OCI-LY7 (cell line): ENCODE results near the gene SP100. TPM values are rescaled to one million over a fixed set of nuclear protein-coding genes. Genes with fewer than 3 reads are reported as not detected.
"Not testable (repeated sequence)": the region's sequence is repeated elsewhere in the genome, so short reads cannot be mapped to it uniquely, and the experiment has no call there.

ENCODE experiments used
- BruUV-seq: library from RNA; stranded (reverse); fragments of 400-500 nt; replicated peaks from 2 replicates; lab custom pipeline; 2021; lab: Mats Ljungman, UMichigan
- CTCF ChIA-PET: fragments of 300-600 bp; sonication (Branson Sonifier 250); formaldehyde crosslinking; loops from one replicate; lab custom pipeline; 2022; ENCODE audit warnings: antibody characterized with exemption; ENCODE audit not compliant: unreplicated experiment; lab: Charles Lee
- POLR2A ChIA-PET: fragments of 300-600 bp; sonication (Branson Sonifier 250); formaldehyde crosslinking; loops from one replicate; lab custom pipeline; 2022; ENCODE audit warnings: antibody characterized with exemption; lab: Charles Lee
- DNase-seq: peaks from one replicate; pipeline ENCODE4 v3.0.0-alpha.2; 2015; ENCODE audit warnings: low spot score
- H2AFZ ChIP-seq: fragments of 200-600 bp; sonication (generic), shearing (Covaris generic); 2 replicates; pipeline ENCODE4 v1.6.1; 2014; ENCODE audit warnings: mild to moderate bottlenecking, antibody characterized with exemption, low read length, moderate library complexity
- H3K27ac ChIP-seq: fragments of 200-600 bp; sonication (generic); 2 replicates; pipeline ENCODE4 v1.5.1; 2014; ENCODE audit warnings: mixed run types, low read depth, mild to moderate bottlenecking, moderate library complexity, low read length, inconsistent platforms; ENCODE audit not compliant: poor library complexity, severe bottlenecking
- H3K36me3 ChIP-seq: fragments of 200-600 bp; sonication (generic); 2 replicates; pipeline ENCODE4 v1.6.1; 2014; ENCODE audit warnings: mild to moderate bottlenecking, antibody characterized with exemption, low read length, moderate library complexity, mixed read lengths; ENCODE audit not compliant: insufficient read depth
- H3K4me1 ChIP-seq: fragments of 200-600 bp; sonication (generic); 2 replicates; pipeline ENCODE4 v1.5.1; 2014; ENCODE audit warnings: mild to moderate bottlenecking, low read length; ENCODE audit not compliant: insufficient read depth, poor library complexity, severe bottlenecking
- H3K4me2 ChIP-seq: fragments of 200-600 bp; sonication (generic); 2 replicates; pipeline ENCODE4 v1.6.1; 2014; ENCODE audit warnings: mild to moderate bottlenecking, low read length
- H3K4me3 ChIP-seq: fragments of 200-600 bp; sonication (generic); 2 replicates; pipeline ENCODE4 v1.5.1; 2014; ENCODE audit warnings: mild to moderate bottlenecking, low read depth, low read length; ENCODE audit not compliant: poor library complexity, severe bottlenecking
- H3K79me2 ChIP-seq: fragments of 200-600 bp; sonication (generic); 2 replicates; pipeline ENCODE4 v1.6.1; 2016; ENCODE audit warnings: low read depth, mild to moderate bottlenecking, low read length, moderate library complexity, mixed read lengths; ENCODE audit not compliant: insufficient read depth
- H3K9me2 ChIP-seq: fragments of 200-600 bp; sonication (generic); 2 replicates; pipeline ENCODE4 v1.6.1; 2016; ENCODE audit warnings: mild to moderate bottlenecking, low read length, mixed read lengths; ENCODE audit not compliant: insufficient read depth
- H3K9me3 ChIP-seq: fragments of 200-600 bp; sonication (generic); 2 replicates; pipeline ENCODE4 v1.6.1; 2014; ENCODE audit warnings: mild to moderate bottlenecking, mixed run types, low read length, mixed read lengths
- H4K20me1 ChIP-seq: fragments of 200-600 bp; sonication (generic); 2 replicates; pipeline ENCODE4 v1.6.1; 2014; ENCODE audit warnings: mild to moderate bottlenecking, antibody characterized with exemption, low read length, moderate library complexity, mixed read lengths; ENCODE audit not compliant: insufficient read depth
- CTCF ChIP-seq: fragments of 200-600 bp; sonication (generic); conservative IDR thresholded peaks from 2 replicates; pipeline ENCODE4 v1.5.1; 2014; ENCODE audit warnings: mild to moderate bottlenecking, antibody characterized with exemption, low read length, moderate library complexity, mixed read lengths
- EZH2phosphoT487 ChIP-seq: fragments of 200-600 bp; sonication (generic); IDR thresholded peaks from 2 replicates; pipeline ENCODE4 v1.6.1; 2018; ENCODE audit warnings: low read depth, borderline replicate concordance, mild to moderate bottlenecking, mixed run types, antibody characterized with exemption, low read length, moderate library complexity, mixed read lengths
- intact Hi-C: fragments of 100-400 bp; cut with micrococcal nuclease; formaldehyde crosslinking; loops from one replicate; pipeline ENCODE4 v1.10.0; 2022; ENCODE audit not compliant: unreplicated experiment
- total RNA-seq, 2 experiments: library from RNA; depleted of rRNA in 1 of 2; stranded (reverse); fragments of >200 nt in 1 of 2; shearing (Covaris generic) in 1 of 2; gene quantifications; 2 replicates each; pipeline ENCODE4 v1.2.3, GENCODE V29; 2014 to 2022

SP100 gene
- total RNA-seq, 2 experiments from 2014 or later: 44.6 to 54.5 TPM

- no peak overlapping the region for H3K4me2 ChIP-seq
- ChIA-PET POLR2A (interaction anchor here (0.5 to 0.7 kb wide), 3 partner anchors 20 to 965 kb away, joined by 3 to 4 read pairs (median 3); no protein-coding TSS in a partner anchor), CTCF (no interaction called here)
- DNase-seq: no peak
- H3K4me3 ChIP-seq: no peak overlapping the region
- no peak overlapping the region for H3K27ac ChIP-seq
- no TSS peak for BruUV-seq
- no peaks in the 10 kb centered on the region for H3K9me2 ChIP-seq
- no peaks in the 10 kb centered on the region for H3K9me3 ChIP-seq
- H3K79me2 ChIP-seq: no peaks in the 10 kb centered on the region
- no peaks in the 10 kb centered on the region for H3K4me1 ChIP-seq
- H4K20me1 ChIP-seq: no peaks in the 10 kb centered on the region
- no peak overlapping the region for H2AFZ ChIP-seq
- H3K36me3 ChIP-seq: no peaks in the 10 kb centered on the region; the same call in 1 of the 2 replicates
- intact Hi-C loops: no loop called here
- TF ChIP-seq EZH2phosphoT487 (no peak), CTCF (no peak)
Observed at GRCh38 chr2:230383453-230383852, 32.5 kb upstream of the SP100 start.

- H3K79me2 ChIP-seq: no peaks in the 10 kb centered on the region
- no peak for DNase-seq
- no peaks in the 10 kb centered on the region for H3K9me3 ChIP-seq
- H4K20me1 ChIP-seq: no peaks in the 10 kb centered on the region
- TF ChIP-seq CTCF (no peak), EZH2phosphoT487 (no peak)
- H3K4me2 ChIP-seq: no peak overlapping the region
- H3K9me2 ChIP-seq: no peaks in the 10 kb centered on the region
- H3K36me3 ChIP-seq: peaks cover 8% of the 10 kb centered on the region; the same call in 1 of the 2 replicates
- ChIA-PET CTCF (no interaction called here), POLR2A (interaction anchor here (0.7 kb wide), 1 partner anchor 72 kb away, joined by 3 read pairs; no protein-coding TSS in a partner anchor)
- H3K4me1 ChIP-seq: no peaks in the 10 kb centered on the region
- H2AFZ ChIP-seq: no peak overlapping the region
- no peak overlapping the region for H3K27ac ChIP-seq
- intact Hi-C loops: no loop called here
- H3K4me3 ChIP-seq: no peak overlapping the region
- no TSS peak for BruUV-seq
Observed at GRCh38 chr2:230384986-230385385, 31.0 kb upstream of the SP100 start.

GRCh38 chr2:230394301-230394700 lies 21.7 kb upstream of the SP100 start:
- intact Hi-C loops: no loop called here
- Histone ChIP-seq H3K4me2 (no peak overlapping the region), H3K9me3 (no peaks in the 10 kb centered on the region), H4K20me1 (no peaks in the 10 kb centered on the region), H3K36me3 (peaks cover 17% of the 10 kb centered on the region), H3K27ac (no peak overlapping the region), H3K4me3 (no peak overlapping the region), H2AFZ (no peak overlapping the region), H3K4me1 (no peaks in the 10 kb centered on the region), H3K79me2 (no peaks in the 10 kb centered on the region), H3K9me2 (no peaks in the 10 kb centered on the region)
- no peak for DNase-seq
- no peak for TF ChIP-seq EZH2phosphoT487
- TF ChIP-seq CTCF: no peak
- POLR2A ChIA-PET: interaction anchor here (0.6 to 1.3 kb wide), 4 partner anchors 9 to 394 kb away, joined by 3 to 6 read pairs (median 4); no protein-coding TSS in a partner anchor
- no TSS peak for BruUV-seq
- CTCF ChIA-PET: no interaction called here

- POLR2A ChIA-PET, H3K4me3 ChIP-seq, H4K20me1 ChIP-seq, H3K79me2 ChIP-seq, BruUV-seq, H3K4me2 ChIP-seq, H3K36me3 ChIP-seq, CTCF ChIA-PET, H3K27ac ChIP-seq, H2AFZ ChIP-seq, H3K9me3 ChIP-seq, intact Hi-C loops, H3K4me1 ChIP-seq, DNase-seq, H3K9me2 ChIP-seq: not testable (repeated sequence)
Observed at GRCh38 chr2:230398698-230399097, 17.3 kb upstream of the SP100 start.
